HFFc6 (cell line): ENCODE results near the gene SERP2. TPM values are rescaled to one million over a fixed set of nuclear protein-coding genes. Genes with fewer than 3 reads are reported as not detected.

Experiments
- DNase-seq: peaks from one replicate; pipeline ENCODE4 v3.0.0-alpha.2; 2018
- H3K27ac Mint-ChIP-seq: 2 replicates; pipeline ENCODE4 v1.8.0; 2020; ENCODE audit warnings: mild to moderate bottlenecking, mixed read lengths
- H3K27me3 Mint-ChIP-seq: 2 replicates; pipeline ENCODE4 v1.8.0; 2021; ENCODE audit warnings: mild to moderate bottlenecking, moderate library complexity, mixed read lengths; ENCODE audit not compliant: insufficient read depth
- H3K36me3 Mint-ChIP-seq: 2 replicates; pipeline ENCODE4 v1.8.0; 2021; ENCODE audit warnings: low read depth, mixed read lengths
- H3K4me1 Mint-ChIP-seq: 2 replicates; pipeline ENCODE4 v1.8.0; 2020; ENCODE audit warnings: low read depth, mixed read lengths
- H3K4me3 Mint-ChIP-seq: 2 replicates; pipeline ENCODE4 v1.8.0; 2020; ENCODE audit warnings: mild to moderate bottlenecking, moderate library complexity, mixed read lengths
- H3K9me3 Mint-ChIP-seq: 2 replicates; pipeline ENCODE4 v1.8.0; 2020; ENCODE audit warnings: mild to moderate bottlenecking, mixed read lengths
- total RNA-seq, 6 experiments: library from RNA; stranded (reverse); fragmentation: NEBNext Ultra II Directional; extraction: Animal tissue kit (Norgen Biotek cat#: 25700); gene quantifications; 2 replicates in 1 of 6; 3 replicates in 5 of 6; pipeline ENCODE4 v1.2.3, GENCODE V29; 2021
- TF ChIP-seq, protein P1 (sequence below): fragments of 200-600 bp; sonication (generic); IDR thresholded peaks from 2 replicates; pipeline ENCODE4 v1.5.0; 2021; ENCODE audit warnings: antibody characterized with exemption, mild to moderate bottlenecking

Gene SERP2
- total RNA-seq, 6 experiments from 2014 or later, result 1.4 to 2.5 (median 2.1) TPM

DNA sequence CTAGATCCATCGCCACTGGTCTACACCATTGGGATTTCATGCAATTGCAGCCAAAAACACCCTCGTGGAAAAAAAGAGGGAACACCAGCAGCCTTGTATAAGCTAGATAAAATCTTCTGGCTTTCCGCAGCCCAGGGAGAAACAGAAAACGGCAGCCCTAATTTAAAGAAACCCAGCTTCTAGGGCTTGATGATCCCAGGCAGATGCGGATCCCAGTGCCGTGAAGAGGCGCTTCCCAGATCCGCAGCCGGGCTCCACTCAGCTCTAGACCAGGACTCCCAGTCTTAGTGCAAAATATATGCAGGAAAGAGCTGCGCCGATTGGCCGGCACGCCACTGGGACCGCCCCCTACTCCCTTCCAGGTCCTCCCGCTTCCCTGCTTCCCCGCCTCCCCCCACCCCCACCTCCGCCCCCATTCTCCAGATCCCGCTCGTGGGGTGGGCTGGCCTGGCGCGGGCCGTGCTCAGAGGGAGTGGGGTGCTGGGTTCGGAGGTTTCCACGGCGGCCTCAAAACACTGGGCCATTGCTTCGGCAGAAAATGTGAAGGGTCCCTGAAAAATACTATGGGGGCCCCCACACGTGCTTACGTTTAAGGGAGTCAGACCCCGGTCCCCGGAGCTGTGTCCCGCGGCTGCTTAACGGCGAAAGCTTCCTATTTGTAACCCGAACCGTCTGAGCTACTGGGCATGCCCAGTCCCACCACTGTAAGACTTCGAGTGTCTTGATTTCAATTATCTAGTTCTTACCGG is 63.1 kb downstream of the SERP2 start:
- Mint-ChIP-seq H3K36me3 (peaks cover 26% of the 10 kb centered on the region), H3K27ac (peak overlapping the region; percentile 88), H3K27me3 (peaks cover 7% of the 10 kb centered on the region; the same call in 1 of the 2 replicates), H3K4me3 (peak overlapping the region; percentile 90), H3K9me3 (no peaks in the 10 kb centered on the region), H3K4me1 (peaks cover 34% of the 10 kb centered on the region)
- TF ChIP-seq, protein P1, sequence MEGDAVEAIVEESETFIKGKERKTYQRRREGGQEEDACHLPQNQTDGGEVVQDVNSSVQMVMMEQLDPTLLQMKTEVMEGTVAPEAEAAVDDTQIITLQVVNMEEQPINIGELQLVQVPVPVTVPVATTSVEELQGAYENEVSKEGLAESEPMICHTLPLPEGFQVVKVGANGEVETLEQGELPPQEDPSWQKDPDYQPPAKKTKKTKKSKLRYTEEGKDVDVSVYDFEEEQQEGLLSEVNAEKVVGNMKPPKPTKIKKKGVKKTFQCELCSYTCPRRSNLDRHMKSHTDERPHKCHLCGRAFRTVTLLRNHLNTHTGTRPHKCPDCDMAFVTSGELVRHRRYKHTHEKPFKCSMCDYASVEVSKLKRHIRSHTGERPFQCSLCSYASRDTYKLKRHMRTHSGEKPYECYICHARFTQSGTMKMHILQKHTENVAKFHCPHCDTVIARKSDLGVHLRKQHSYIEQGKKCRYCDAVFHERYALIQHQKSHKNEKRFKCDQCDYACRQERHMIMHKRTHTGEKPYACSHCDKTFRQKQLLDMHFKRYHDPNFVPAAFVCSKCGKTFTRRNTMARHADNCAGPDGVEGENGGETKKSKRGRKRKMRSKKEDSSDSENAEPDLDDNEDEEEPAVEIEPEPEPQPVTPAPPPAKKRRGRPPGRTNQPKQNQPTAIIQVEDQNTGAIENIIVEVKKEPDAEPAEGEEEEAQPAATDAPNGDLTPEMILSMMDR, result no peak
- peak; percentile 89 for DNase-seq

DNA sequence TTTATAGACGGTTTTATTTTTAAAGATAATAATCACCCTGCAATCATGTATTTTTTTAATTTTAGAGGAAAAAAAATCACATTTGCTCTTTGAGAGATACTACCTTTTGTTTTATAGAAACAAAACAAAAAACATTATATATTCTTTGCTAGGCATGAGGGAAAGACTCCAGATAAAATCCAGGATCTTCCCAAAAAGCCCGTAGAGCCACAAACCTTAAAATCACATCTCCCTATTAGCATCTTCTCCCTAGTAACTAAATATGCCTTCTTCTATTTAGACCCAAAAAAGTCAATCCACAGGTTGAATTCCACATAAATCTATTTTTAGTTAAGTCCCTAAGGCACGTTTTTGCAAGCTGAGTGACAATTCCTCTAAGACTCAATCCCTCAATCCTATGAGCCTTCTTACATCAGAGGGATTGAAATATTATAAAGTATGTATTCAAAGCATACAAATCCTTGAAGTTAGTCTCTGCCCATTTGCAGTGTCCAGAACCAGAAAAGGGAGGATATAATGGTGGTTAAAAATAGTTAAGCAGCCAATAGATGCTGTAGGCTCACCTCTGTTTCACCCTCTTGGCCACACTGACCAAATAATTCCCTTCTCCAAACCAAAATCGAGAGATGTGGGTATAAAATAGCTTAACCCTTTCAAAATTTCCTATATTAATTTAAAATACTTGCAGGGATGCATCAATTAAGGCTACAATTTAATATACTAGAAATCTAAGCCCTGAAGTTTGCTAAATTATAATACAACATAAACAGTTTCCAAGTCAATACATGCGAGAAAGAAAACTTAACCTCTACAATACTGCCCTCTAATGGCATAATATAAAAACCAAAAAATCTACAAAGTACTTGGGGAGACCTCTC is 64.0 kb downstream of the SERP2 start:
- Mint-ChIP-seq H3K9me3 (no peaks in the 10 kb centered on the region), H3K36me3 (peaks cover 23% of the 10 kb centered on the region), H3K4me1 (peaks cover 34% of the 10 kb centered on the region), H3K27me3 (peaks cover 7% of the 10 kb centered on the region; the same call in 1 of the 2 replicates), H3K27ac (peak overlapping the region; percentile 73), H3K4me3 (peak overlapping the region; percentile 90)
- TF ChIP-seq, protein P1, result peak; percentile 83
- peak; percentile 63 for DNase-seq

DNA sequence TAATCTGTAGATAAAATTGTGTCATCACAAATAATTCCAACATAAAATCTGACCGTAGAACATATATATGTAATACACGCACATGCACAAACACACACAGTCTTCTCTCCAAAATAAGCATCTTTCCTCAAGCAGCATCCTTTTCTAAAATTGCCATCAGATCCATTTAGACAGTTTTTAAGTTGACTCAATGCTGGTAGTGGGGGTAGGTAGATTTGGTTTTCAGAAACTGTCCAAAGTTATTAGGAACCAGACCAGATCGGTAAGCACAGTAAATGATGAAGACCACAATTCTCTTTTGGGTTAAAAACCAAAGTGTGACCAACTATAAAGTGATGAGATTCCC is 64.6 kb downstream of the SERP2 start:
- Mint-ChIP-seq H3K27me3 (peaks cover 7% of the 10 kb centered on the region; the same call in 1 of the 2 replicates), H3K9me3 (no peaks in the 10 kb centered on the region), H3K27ac (no peak overlapping the region), H3K36me3 (peaks cover 17% of the 10 kb centered on the region), H3K4me3 (no peak overlapping the region), H3K4me1 (peaks cover 34% of the 10 kb centered on the region)
- TF ChIP-seq, protein P1, result peak; percentile 40
- no peak for DNase-seq

DNA sequence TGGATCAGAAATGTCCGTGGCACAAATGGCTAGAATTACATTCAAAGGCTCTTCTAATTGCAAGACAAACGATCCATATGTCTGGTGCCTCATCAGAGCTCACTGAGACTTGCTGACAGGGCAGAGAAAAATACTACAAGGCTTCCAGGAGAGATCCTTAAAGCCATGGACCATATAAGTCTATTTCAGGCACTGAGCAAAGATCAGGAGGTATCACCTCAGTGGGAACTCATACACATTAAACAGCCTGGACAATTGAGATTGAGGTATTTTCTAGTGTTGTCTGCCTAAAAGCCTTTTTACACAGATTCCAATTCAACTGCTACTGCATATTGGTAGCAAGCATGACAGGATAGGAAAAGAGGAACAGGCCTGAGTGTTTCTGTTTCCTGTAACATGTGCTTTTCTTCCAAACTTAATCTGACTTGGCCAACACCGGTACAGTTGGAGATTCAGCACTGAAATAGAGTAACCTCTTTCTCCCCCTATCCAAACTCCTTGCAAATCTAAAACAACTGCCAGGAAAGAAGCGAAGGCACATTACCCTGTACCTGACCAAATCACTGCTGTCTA is 65.9 kb downstream of the SERP2 start:
- peaks cover 7% of the 10 kb centered on the region; the same call in 1 of the 2 replicates for H3K27me3 Mint-ChIP-seq
- TF ChIP-seq, protein P1, result no peak
- no peaks in the 10 kb centered on the region for H3K9me3 Mint-ChIP-seq
- no peak overlapping the region for H3K4me3 Mint-ChIP-seq
- peaks cover 4% of the 10 kb centered on the region; the same call in 1 of the 2 replicates for H3K36me3 Mint-ChIP-seq
- no peak for DNase-seq
- peaks cover 31% of the 10 kb centered on the region for H3K4me1 Mint-ChIP-seq
- peak overlapping the region; percentile 5; the same call in 1 of the 2 replicates for H3K27ac Mint-ChIP-seq

DNA sequence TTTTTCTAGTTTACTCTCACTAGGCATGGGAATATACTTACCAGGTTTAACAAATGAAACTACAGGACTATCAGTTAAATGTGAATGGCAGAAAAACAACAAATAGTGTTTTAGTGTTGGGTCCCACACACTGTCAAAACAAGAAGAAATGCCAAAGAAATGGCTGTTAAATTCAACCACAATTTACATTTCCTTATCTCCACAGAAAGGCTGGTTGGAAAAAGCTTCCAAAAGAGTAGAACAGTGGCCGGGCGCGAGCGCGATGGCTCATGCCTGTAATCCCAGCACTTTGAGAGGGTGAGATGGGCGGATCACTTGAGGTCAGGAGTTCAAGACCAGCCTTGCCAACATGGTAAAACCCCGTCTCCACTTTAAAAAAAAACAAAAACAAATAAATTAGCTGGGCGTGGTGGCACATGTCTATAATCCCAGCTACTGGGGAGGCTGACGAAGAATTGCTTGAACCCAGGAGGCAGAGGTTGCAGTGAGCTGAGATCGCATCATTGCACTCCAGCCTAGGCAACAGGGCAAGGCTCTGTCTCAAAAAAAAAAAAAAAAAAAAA is 66.5 kb downstream of the SERP2 start:
- Mint-ChIP-seq H3K4me3 (no peak overlapping the region), H3K4me1 (peaks cover 26% of the 10 kb centered on the region), H3K27ac (peak overlapping the region; percentile 5; the same call in 1 of the 2 replicates), H3K27me3 (peaks cover 7% of the 10 kb centered on the region; the same call in 1 of the 2 replicates), H3K9me3 (no peaks in the 10 kb centered on the region), H3K36me3 (no peaks in the 10 kb centered on the region)
- DNase-seq, result no peak
- TF ChIP-seq, protein P1, result no peak
